GM19351 (cell line): ENCODE measurements around the gene PHF12.
"Not testable (repeated sequence)": the region's sequence is repeated elsewhere in the genome, so short reads cannot be mapped to it uniquely, and the experiment has no call there.

Experiments
- ATAC-seq: cut with Tn5 transposase; IDR thresholded peaks from one replicate; pipeline ENCODE4 v1.9.1; 2021; ENCODE audit warnings: mild to moderate bottlenecking, moderate library complexity; ENCODE audit not compliant: unreplicated experiment

Gene PHF12

DNA sequence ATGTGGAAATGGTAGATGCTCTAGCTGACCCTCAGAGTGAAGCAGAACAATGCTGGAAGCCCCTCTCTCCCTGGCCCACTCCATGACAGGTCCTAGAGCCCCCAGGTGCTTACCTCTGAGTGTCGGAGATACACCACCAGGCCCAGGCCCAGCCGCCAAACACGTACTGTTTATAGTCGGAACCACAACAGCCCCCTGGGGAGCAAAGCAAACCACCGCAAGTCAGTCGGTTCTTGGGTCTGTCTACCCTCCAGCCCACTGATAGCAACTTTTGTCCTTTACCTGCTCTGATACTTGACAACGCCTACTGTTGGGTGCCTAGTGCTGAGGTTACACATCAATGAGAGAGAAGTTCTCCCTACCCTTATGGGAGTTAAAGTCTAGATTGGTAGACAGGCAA is 62.5 kb downstream of the PHF12 start:
- no peak for ATAC-seq

DNA sequence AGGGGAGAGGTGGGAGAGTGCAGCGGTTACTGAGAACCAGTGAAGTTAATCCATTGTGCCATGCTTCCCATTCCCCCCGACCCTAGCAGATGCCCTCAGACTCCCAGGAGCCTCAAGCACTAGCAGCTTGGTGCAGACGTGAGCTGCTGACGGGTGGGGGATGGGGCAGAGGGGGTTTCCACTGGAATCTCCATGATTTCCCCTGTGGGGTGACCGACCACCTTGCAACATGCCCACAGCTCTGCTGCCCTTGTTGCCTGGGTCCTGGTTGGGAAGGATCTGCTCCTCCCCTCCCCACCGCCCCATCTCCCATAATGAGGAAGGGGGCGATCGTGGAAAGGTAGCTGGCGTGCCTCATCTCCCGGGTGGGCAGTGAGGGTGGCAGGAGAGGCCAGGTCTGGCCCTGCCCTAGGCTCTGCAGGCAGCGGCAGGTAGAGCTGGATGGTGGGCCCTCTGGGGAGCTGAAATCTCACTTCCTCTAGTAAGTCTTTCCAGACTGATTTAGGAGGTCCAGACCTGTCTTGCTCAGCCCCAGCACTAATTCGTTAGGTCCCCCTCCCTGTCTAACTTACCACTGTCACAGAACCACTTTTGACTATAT is 63.3 kb downstream of the PHF12 start:
- ATAC-seq: no peak

DNA sequence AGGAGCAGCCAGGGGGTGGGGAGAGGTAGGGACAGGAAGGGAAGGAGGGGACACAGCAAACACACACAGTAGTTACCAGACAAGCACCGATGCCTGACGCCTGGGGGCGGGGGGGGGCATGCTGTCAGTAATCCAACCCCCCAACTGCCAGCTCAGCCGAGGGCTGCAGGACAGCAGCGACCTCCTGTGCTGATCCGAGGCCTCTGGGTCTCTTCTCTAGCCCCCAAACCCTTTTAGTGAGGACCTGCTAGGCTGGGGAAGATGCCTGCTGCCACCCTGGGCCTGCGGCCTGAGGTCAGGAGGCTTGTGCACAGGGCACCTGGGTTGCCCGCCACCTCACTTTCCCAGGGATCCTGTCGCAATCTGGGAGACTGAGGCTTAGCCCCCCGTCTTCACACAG is 65.4 kb downstream of the PHF12 start:
- no peak for ATAC-seq

DNA sequence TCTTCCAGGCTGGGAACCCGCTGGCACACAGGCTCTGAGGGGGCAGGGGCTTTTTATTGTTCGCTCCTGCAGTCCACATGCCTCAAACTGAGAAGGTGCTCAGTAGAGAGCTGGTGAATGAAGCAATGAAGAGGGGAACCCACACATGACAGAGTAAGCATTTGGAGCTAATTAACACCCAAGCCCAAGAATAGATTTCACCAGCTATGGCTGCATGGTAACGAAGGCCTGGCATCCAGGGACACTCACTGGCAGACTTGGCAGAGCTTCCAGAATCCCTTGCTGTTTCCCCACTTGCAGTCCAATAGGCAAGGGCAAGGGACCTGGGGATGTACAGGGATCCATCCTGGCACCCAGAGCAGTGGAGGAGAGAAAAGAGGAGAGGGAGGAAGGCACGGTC is 66.0 kb downstream of the PHF12 start:
- ATAC-seq: no peak

DNA sequence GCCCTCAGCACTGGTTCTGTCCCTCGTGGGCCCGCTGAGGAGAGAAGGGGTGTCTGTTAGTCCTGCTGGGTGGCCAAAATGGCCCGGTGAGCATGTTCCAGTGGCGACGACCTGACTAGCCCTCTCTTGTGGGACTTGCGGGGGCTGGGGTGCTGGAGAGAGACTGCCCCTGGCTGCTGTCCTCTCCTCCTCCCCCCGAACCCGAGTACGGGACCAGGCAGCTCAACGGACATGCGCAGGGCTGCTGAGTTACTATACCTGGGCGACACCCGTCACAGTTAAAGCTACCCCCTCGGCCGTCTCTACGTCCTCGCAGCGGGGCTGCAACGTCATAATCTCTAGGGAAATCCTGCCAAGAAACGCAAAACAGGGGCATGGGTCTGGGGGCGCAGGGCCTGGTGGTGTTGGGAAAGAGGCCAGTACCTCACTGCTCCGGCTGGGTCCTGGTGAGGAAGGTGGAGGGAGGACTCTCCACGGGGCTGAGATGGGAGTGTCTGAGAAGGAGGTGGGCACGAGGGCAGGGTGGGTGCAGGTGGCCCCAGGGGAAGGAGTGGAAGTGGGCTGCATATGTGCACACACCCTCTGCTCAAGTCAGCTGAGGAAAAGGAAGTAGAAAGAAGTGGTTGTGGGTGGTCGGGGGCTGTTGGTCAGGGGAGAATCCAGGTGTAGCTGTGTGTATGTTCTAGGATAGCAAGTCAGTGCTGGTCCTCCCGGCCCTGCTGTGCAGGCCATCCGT is 67.2 kb downstream of the PHF12 start:
- ATAC-seq: no peak

DNA sequence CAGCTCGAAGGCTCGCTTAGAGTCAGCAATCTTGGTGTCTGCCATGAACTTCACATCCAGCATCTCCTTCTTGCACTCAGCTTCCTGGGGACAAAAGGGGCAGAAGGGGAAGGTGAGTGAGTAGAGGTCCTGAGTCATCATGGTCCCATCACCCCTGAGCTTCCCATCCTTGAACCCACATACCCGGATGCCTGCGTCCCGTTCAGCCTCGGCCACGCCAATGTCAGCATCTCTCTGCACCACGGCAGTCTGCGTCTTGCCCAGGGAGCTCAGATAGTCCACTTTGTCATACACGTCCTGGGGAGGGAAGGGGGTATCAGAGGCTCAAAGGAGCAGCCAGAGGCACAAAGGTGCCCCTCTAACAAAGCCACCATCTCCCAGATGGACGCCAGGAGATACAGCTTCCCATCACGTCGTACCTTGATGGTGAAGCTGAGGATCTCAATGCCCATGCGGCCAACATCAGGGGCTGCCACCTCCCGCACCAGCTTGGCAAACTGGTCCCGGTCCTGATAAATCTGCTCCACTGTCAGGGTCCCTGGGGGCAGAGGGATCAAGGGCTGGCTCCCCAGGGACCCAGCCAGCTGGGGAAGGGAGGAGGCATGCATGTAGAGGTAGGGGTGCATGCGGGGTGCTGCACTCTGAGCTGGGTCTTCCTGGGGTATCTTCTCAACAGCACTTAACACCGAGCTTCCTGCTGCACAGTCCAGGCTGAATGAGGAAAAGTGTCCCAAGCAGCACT is 69.0 kb downstream of the PHF12 start:
- no peak for ATAC-seq

DNA sequence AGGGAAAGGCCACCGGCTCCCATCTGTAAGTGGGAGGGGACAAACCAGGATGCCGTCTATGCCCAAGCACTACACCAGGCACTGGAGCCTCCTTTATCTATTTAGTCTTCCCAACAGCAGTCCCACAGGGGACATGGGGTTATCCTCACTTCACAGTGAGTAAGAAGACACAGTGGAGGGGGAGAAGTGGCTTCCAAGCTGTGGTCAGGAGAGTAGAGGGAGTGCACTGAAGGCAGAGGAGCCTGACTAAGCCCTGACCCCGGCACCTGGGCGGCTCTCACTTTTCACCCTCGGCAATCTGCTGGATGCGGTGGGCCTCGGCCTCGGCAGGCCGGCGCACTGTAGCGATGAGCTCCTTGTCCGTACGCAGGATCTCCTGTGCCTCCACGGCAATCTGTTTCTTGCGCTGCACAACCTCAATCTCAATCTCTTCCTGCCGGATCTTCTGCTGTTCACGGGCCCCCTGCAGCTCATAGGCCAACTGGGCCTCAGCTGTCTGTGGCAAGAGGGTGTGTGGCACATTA is 69.7 kb downstream of the PHF12 start:
- ATAC-seq: no peak

DNA sequence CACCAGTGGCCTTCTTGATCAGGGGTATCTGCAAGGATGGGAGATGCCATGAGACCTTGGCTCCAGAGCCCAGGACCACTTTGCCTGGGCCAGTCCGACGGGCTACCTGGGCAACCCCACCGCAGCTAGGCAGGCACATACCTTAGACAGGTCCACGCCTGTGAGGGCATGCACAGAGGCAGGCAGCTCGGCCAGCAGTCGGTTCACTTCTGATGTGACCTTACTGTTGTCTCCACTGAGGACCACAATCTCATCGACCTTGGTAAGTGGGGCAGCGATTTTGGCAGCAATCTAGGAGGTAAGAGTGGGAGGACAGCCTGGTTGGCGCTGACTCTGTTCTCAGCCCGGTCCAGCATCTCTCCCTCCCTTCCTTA is 70.8 kb downstream of the PHF12 start:
- ATAC-seq: no peak

DNA sequence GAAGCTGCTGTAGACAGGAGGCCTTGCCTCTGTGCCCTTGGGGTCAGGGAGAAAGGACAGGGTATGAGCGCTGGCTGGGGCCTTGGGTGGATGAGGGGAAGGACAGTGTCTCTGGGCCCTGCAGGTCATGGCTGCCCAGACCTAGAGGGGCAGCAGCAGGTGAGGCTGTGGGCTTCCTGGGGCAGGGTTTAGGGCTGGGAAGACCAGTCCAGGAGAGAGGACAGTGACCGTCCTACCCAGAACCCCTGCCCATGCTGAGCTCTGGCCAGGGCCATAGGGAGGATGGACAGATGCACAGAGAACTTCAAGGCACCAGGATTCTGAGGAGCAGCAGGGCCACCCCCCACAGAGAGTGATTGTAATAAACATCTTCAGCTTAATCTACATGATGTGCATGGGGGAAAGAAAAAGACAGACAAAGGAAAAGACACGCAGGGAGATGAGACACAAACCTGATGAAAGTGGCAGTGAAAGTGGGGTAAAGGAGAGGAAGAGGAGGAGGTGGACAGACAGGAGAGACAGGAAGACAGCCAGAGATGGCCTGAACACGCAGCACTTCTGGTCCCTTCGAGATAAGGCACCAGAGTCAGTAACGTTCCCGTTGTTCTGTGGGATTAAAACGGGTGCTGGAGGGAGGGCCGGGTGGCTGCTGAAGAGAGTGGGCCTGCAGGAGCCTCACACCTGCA is 71.3 kb downstream of the PHF12 start:
- no peak for ATAC-seq

DNA sequence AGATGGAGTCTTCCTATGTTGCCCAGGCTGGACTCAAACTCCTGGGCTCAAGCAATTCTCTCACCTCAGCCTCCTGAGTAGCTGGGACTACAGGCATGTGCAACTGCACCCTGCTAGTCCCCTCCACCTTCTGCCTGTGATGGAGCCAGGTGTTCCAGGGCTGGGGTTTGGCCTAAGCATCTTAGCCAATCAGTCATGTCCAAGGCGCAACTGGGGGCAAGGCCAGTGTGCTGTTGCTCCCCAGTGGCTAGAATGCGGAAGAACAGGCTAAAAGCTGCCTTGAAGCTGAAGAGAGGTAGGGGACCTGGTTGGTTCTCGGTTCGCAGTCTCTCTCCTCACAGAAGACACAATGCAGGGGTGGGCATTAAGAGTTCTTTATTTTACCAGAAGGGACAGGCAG is 72.3 kb downstream of the PHF12 start:
- no peak for ATAC-seq

DNA sequence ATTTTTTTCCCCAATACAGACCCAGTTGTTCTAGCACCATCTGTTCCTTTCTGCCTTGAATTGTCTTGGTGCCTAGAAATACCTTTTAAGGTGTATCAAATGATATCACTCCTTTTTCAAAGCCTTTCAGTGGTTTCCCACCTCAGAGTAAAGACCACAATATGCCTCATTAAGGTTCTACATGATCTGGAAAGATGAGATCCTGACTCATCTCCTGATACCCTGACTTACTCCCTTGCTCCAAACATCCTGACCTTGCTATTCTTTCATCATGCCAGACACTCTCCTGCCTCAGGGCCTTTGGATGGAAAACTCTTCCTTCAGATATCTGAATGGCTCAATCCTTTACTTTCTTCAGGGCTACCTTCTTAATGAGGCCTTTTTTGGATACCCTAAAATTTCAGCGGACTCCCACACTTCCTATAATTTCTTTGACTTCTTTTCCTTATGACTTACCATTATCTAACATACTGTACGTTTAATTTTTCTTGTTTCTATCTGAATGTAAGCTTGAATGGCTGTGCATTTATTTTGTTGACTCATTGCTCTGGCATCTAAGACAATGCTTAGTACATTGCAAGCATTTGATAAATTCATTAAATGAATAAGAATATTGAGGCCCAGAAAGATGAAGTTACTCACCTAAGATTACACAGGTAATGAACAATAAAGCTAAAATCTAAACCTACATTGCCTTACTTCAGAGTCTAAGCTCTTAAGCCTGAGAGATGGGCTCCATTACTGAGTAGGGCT is 73.0 kb downstream of the PHF12 start:
- no peak for ATAC-seq

DNA sequence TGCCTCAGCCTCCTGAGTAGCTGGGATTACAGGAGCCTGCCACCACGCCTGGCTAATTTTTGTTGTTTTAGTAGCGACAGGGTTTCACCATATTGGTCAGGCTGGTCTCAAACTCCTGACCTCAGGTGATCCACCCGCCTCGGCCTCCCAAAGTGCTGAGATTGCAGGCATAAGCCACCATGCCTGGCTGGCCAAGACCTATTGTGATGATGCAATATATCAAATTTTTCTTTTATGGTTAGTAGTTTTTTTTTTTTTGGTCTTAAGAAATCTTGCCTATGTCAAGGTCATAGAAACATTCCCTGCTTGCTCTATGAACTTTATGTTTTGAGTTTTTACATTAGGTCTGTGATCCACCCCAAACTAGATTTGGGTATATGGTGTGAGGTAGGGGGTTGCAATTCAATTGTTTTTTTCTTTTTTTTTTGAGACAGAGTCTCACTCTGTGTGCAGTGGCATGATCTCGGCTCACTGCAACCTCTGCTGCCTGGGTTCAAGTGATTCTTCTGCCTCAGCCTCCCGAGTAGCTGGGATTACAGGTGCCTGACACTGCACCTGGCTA is 74.1 kb downstream of the PHF12 start:
- not testable (repeated sequence) for ATAC-seq

DNA sequence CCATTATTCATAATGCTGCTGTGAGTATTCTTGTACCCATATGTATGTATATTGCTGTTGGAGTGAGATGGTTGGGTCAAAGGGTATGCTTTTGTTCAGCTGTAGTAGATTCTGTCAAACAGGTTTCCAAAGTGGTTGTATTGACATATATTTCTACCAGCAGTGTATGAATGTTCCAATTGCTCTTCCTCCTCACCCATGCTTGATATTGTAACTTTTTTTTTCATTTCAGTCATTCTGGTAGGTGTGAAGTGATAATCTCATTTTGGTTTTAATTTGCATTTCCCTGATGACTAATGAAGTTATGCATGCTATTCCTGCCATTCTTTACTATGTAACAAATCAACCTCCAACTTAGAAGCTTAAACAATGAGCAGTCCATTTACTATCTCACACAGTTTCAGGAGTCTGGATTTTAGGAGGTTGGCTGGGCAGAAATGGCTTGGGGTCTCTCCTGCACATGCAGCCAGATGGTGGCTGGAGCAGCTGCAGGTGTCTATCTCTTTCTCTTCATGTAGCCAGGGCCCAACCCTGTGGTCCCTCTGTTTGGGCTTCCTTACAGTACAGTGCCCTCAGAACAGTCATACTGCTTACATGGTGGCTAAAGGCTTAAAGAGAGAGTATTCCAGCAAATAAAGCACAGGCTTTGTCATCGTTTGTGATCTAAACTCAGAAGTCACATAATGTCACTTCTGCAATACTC is 75.3 kb downstream of the PHF12 start:
- ATAC-seq: no peak

DNA sequence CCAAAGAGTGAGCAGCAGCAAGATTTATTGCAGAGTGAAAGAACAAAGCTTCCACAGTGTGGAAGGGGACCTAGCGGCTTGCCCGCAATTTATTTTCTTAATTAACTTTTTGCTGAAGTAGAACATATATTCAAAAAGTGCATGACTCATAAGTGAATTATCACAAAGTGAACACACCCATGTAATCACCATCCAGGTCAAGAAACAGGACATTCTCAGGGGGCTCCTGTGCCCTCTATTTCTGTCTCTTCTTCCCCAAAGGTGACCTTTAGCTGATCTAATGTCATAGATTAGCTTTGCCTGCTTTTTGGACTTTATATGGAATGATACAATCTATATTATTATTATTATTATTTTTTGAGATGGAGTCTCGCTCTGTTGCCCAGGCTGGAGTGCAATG is 76.6 kb downstream of the PHF12 start:
- ATAC-seq: no peak

DNA sequence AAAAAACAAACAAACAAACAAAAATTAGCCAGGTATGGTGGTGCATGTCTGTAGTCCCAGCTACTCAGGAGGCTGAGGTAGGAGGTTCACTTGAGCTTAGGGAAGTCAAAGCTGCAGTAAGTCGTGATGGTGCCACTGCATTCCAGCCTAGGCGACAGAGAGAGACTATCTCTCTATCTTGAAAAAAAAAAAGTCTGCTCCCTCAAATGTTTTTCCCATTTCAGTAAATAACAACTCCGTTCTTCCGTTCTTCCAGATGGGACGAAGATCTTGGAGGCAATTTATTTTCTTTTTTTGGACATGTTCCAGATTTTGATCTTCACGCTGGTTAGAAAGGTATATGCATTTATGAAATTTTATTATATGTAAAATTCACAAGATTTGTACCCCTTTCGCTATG is 77.5 kb downstream of the PHF12 start:
- no peak for ATAC-seq

DNA sequence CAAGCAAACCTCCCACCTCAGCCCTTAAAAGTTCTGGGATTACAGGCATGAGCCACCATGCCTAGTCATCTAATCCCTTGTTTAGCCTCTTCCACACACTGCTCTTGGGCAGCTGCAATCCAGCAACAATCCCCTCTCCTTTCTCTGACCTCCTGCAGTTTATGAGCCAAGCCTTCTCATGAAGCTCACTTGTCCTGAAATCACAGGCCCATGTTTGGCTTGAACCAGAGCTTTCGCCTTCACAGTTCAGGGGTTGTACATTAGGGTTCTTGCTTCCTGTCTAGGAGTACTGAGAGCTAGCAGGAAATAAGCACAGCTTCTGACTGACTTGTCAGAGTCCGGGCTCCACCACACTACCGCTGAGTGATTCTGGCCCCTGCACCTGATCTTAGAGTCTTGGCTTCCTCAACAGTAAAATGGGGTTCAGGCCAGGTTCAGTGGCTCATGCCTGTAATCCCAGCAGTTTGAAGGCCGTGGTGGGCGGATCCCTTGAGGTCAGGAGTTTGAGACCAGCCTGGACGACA is 80.2 kb downstream of the PHF12 start:
- peak; percentile 89 for ATAC-seq

DNA sequence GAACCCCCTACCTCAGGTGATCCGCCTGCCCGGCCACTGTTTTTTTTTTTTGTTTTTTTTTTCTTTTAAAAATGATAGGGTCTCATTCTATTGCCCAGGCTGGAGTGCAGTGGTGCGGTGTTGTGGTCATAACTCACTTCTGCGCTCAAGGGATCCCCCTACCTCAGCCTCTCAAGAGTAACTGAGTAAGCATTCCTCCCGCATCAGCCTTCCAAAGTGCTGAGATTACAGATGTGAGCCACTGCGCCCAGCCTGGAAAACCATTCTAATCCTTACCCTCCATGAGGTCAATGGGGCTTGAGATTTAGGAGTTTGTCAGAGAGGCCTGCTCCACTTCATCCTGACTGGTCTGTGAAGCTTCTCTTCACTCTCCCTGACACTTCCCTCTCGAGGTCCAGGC is 84.0 kb downstream of the PHF12 start:
- no peak for ATAC-seq

DNA sequence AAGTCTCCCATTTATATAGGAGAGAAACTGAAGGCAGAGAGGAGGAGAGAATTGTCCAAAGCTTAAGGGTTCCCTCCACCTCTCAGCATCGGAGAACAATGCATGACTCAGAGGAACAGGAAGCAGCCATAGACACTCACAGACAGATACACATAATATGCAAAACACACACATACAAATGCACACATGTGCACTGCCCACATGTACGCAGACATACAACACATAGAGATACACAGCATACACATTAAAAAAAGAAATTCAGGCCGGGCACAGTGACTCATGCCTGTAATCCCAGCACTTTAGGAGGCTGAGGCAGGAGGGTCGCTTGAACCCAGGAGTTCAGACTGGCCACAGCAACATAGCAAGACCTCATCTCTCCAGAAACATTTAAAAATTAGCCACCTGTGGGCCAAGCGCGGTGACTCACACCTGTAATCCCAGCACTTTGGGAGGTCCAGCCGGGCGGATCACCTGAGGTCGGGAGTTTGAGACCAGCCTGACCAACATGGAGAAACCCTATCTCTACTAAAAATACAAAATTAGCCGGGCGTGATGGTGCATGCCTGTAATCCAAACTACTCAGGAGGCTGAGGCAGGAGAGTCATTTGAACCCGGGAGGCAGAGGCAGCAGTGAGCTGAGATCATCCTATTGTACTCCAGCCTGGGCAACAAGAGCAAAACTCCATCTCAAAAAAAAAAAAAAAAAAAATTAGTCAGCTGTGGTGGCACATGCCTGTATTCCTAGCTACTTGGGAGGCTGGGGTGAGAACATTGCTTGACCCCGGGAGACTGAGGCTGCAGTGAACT is 85.2 kb downstream of the PHF12 start:
- no peak for ATAC-seq
